ENCODE results near the gene PAPSS2. TPM values are rescaled to one million over a fixed set of nuclear protein-coding genes. Genes with fewer than 3 reads are reported as not detected.

PAPSS2 gene
- total and polyA plus RNA-seq, 2 experiments from 2014 or later = 2.4 to 6.4 TPM

DNA sequence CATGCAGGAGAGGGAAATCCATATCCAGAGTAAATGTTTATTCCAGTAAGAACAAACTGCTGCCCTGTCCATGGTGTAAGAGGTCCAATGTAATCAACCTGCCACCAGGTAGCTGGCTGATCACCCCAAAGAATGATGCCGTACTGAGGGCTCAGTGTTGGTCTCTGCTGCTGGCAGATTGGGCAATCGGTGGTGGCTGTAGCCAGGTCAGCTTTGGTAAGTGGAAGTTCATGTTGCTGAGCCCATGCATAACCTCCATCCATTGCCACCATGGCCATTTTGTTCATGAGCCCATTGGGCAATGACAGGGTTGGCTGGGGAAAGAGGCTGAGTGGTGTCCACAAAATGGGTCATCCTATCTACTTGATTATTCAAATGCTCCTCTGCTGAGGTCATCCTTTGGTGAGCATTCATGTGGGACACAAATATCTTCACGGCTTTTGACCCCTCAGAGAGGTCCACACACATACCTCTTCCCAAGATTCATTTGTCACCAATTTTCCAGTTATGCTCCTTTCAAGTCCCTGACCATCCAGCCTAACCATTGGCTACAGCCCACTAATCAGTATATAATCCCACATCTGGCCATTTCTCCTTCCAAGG, 23.3 kb upstream of the PAPSS2 start:
- Histone ChIP-seq H3K36me3 (no peaks in the 10 kb centered on the region), H3K27ac (no peak overlapping the region), H3K9me3 (ENCODE audit: low read depth) (no peaks in the 10 kb centered on the region), H3K4me3 (no peak overlapping the region), H3K27me3 (no peaks in the 10 kb centered on the region), H3K4me1 (ENCODE audit: low read depth) (no peaks in the 10 kb centered on the region)
- TF ChIP-seq, protein P1, sequence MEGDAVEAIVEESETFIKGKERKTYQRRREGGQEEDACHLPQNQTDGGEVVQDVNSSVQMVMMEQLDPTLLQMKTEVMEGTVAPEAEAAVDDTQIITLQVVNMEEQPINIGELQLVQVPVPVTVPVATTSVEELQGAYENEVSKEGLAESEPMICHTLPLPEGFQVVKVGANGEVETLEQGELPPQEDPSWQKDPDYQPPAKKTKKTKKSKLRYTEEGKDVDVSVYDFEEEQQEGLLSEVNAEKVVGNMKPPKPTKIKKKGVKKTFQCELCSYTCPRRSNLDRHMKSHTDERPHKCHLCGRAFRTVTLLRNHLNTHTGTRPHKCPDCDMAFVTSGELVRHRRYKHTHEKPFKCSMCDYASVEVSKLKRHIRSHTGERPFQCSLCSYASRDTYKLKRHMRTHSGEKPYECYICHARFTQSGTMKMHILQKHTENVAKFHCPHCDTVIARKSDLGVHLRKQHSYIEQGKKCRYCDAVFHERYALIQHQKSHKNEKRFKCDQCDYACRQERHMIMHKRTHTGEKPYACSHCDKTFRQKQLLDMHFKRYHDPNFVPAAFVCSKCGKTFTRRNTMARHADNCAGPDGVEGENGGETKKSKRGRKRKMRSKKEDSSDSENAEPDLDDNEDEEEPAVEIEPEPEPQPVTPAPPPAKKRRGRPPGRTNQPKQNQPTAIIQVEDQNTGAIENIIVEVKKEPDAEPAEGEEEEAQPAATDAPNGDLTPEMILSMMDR (IDR thresholded peaks at IDR 0.05; ENCODE audit: low read depth, low read length) = no peak
- no peak for DNase-seq (ENCODE audit: low read depth in 1 of 2, low spot score in 1 of 2)

DNA sequence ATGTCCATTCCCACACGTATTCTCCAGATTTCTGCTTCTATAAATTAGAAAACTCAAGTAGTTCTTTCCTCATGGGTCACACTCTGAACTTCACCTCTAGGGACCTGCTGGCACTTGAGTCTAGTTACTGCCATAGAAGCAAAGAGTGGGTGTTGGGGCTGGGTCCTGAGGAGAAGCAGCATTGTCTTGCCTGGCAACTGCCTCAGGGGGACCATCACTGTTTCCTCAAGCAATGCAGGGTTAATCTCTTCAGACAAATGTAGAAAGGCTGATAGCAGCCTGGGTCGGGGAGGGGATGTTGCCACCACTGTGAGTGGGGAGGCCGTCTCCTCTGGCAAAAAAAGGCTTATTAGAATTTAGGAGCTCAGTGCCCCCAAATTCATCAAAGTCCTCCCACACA, 20.2 kb upstream of the PAPSS2 start:
- H3K4me3 ChIP-seq = no peak overlapping the region
- no peaks in the 10 kb centered on the region for H3K4me1 ChIP-seq (ENCODE audit: low read depth)
- no peaks in the 10 kb centered on the region for H3K27me3 ChIP-seq
- no peaks in the 10 kb centered on the region for H3K36me3 ChIP-seq
- H3K9me3 ChIP-seq (ENCODE audit: low read depth) = no peaks in the 10 kb centered on the region
- H3K27ac ChIP-seq = no peak overlapping the region
- TF ChIP-seq, protein P1 (IDR thresholded peaks at IDR 0.05; ENCODE audit: low read depth, low read length) = no peak
- DNase-seq (ENCODE audit: low read depth in 1 of 2, low spot score in 1 of 2) = no peak

DNA sequence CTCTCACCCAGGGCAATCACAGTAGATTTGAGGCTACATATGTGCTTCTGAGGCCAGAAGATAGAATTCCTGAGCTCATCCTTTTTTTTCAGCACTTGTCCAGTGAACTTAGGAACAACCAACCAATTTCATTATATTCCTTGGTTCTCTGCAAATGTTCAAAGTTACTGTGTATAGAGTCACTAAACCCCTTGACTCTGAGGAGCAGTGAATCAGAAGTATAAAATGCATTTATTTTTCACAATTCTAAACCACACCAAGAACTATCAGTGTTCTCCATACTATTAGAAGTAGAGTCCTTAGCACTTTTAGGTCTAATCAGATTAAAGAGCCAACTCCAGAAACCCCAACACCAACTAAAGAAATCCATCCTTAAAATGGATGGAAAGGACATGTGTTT, 19.6 kb upstream of the PAPSS2 start:
- Histone ChIP-seq H3K4me3 (no peak overlapping the region), H3K9me3 (ENCODE audit: low read depth) (no peaks in the 10 kb centered on the region), H3K27me3 (no peaks in the 10 kb centered on the region), H3K36me3 (no peaks in the 10 kb centered on the region), H3K27ac (no peak overlapping the region), H3K4me1 (ENCODE audit: low read depth) (no peaks in the 10 kb centered on the region)
- DNase-seq (ENCODE audit: low read depth in 1 of 2, low spot score in 1 of 2) = no peak
- TF ChIP-seq, protein P1 (IDR thresholded peaks at IDR 0.05; ENCODE audit: low read depth, low read length) = no peak

DNA sequence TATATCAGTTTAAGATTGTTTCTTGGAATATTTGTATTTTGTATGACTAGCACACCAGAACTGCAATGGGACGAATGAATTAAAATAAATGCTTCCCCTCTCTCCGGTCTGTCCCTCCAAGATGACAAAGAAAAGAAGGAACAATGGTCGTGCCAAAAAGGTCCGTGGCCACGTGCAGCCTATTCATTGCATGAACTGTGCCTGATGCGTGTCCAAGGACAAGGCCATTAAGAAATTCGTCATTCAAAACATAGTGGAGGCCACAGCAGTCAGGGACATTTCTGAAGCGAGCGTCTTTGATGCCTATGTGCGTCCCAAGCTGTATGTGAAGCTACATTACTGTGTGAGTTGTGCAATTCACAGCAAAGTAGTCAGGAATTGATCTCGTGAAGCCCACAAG, 17.2 kb upstream of the PAPSS2 start:
- no peak for DNase-seq (ENCODE audit: low read depth in 1 of 2, low spot score in 1 of 2)
- Histone ChIP-seq H3K4me1 (ENCODE audit: low read depth) (no peaks in the 10 kb centered on the region), H3K4me3 (no peak overlapping the region), H3K9me3 (ENCODE audit: low read depth) (no peaks in the 10 kb centered on the region), H3K27me3 (no peaks in the 10 kb centered on the region), H3K27ac (no peak overlapping the region), H3K36me3 (no peaks in the 10 kb centered on the region)
- TF ChIP-seq, protein P1 (IDR thresholded peaks at IDR 0.05; ENCODE audit: low read depth, low read length) = no peak

DNA sequence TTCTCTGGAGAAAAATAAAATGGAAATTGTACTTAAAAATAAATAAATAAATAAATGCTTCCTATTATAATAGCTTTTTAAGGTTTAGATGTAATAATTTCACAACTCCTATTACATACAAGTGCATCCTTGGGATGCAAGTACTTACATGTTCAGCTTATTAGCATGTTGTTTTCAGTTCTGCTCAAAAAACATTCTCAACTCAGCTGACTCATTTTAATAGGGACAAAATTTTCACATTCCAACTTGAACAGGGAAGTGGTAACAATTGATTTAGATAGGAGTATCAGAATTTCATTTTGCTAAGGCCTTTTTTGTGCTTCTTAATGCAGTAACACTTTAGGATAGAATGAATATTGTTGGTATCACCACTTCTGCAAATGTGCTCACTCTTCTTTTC, 16.7 kb upstream of the PAPSS2 start:
- Histone ChIP-seq H3K36me3 (no peaks in the 10 kb centered on the region), H3K9me3 (ENCODE audit: low read depth) (no peaks in the 10 kb centered on the region), H3K4me3 (no peak overlapping the region), H3K4me1 (ENCODE audit: low read depth) (no peaks in the 10 kb centered on the region), H3K27ac (no peak overlapping the region), H3K27me3 (no peaks in the 10 kb centered on the region)
- DNase-seq (ENCODE audit: low read depth in 1 of 2, low spot score in 1 of 2) = no peak
- TF ChIP-seq, protein P1 (IDR thresholded peaks at IDR 0.05; ENCODE audit: low read depth, low read length) = no peak

All from cardiac muscle cell (in vitro differentiated cells and primary cell).